Measurements from ENCODE around the gene ALK. TPM values are rescaled to one million over a fixed set of nuclear protein-coding genes. Genes with fewer than 3 reads are reported as not detected.

The ALK gene
- total RNA-seq, 1 donor from 2014 or later = 0.14 TPM

- no peaks in the 10 kb centered on the region for H3K36me3 ChIP-seq
- peaks cover 14% of the 10 kb centered on the region for H3K27me3 ChIP-seq (ENCODE audit: low read depth)
- no peak overlapping the region for H3K4me3 ChIP-seq
- no peak for DNase-seq
- intact Hi-C loops (cut with micrococcal nuclease) = no loop called here
- TF ChIP-seq, protein P1, sequence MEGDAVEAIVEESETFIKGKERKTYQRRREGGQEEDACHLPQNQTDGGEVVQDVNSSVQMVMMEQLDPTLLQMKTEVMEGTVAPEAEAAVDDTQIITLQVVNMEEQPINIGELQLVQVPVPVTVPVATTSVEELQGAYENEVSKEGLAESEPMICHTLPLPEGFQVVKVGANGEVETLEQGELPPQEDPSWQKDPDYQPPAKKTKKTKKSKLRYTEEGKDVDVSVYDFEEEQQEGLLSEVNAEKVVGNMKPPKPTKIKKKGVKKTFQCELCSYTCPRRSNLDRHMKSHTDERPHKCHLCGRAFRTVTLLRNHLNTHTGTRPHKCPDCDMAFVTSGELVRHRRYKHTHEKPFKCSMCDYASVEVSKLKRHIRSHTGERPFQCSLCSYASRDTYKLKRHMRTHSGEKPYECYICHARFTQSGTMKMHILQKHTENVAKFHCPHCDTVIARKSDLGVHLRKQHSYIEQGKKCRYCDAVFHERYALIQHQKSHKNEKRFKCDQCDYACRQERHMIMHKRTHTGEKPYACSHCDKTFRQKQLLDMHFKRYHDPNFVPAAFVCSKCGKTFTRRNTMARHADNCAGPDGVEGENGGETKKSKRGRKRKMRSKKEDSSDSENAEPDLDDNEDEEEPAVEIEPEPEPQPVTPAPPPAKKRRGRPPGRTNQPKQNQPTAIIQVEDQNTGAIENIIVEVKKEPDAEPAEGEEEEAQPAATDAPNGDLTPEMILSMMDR (IDR thresholded peaks at IDR 0.05; ENCODE audit: borderline replicate concordance) = no peak
- no peaks in the 10 kb centered on the region for H3K4me1 ChIP-seq
- no peaks in the 10 kb centered on the region for H3K9me3 ChIP-seq (replicated peaks)
- no peak overlapping the region for H3K27ac ChIP-seq (replicated peaks)
Measured at GRCh38 chr2:29334706-29335105, 586.7 kb downstream of the ALK start.

GRCh38 chr2:29332540-29332939 is 588.8 kb downstream of the ALK start:
- Histone ChIP-seq H3K4me3 (no peak overlapping the region), H3K9me3 (replicated peaks) (no peaks in the 10 kb centered on the region), H3K36me3 (no peaks in the 10 kb centered on the region), H3K27me3 (ENCODE audit: low read depth) (peaks cover 11% of the 10 kb centered on the region), H3K27ac (replicated peaks) (no peak overlapping the region), H3K4me1 (no peaks in the 10 kb centered on the region)
- TF ChIP-seq, protein P1 (IDR thresholded peaks at IDR 0.05; ENCODE audit: borderline replicate concordance) = no peak
- no peak for DNase-seq
- intact Hi-C loops (cut with micrococcal nuclease) = no loop called here

- TF ChIP-seq, protein P1 (IDR thresholded peaks at IDR 0.05; ENCODE audit: borderline replicate concordance) = no peak
- no peak for DNase-seq
- Histone ChIP-seq H3K27me3 (ENCODE audit: low read depth) (peaks cover 34% of the 10 kb centered on the region), H3K9me3 (replicated peaks) (no peaks in the 10 kb centered on the region), H3K4me1 (no peaks in the 10 kb centered on the region), H3K4me3 (no peak overlapping the region), H3K36me3 (no peaks in the 10 kb centered on the region), H3K27ac (replicated peaks) (no peak overlapping the region)
- intact Hi-C loops (cut with micrococcal nuclease) = no loop called here
Measured at GRCh38 chr2:29329899-29330298, 591.5 kb downstream of the ALK start.

DNA sequence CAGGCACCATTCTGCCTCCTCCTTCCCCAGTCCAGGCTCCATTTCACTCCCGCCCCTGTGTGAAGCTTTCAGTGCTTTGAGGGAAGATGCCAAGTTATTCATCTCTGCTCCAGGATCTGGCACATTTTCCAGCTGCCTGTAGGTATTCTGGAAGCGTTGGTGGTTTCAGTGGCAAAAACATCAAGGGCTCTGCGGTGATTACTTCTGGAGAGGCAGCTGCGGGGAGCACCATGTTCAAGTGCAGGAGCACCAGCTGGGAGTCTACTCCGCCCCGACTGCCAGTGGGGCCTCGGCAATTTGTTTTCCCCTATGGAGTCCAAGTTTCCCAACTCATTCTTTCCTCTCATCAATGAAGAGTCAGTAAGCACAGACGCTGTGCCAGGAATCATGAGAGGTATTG is 594.5 kb downstream of the ALK start:
- H3K9me3 ChIP-seq (replicated peaks) = no peaks in the 10 kb centered on the region
- H3K4me3 ChIP-seq = no peak overlapping the region
- no peaks in the 10 kb centered on the region for H3K36me3 ChIP-seq
- no peak overlapping the region for H3K27ac ChIP-seq (replicated peaks)
- intact Hi-C loops (cut with micrococcal nuclease) = no loop called here
- no peak for DNase-seq
- peaks cover 64% of the 10 kb centered on the region for H3K27me3 ChIP-seq (ENCODE audit: low read depth)
- H3K4me1 ChIP-seq = no peaks in the 10 kb centered on the region
- TF ChIP-seq, protein P1 (IDR thresholded peaks at IDR 0.05; ENCODE audit: borderline replicate concordance) = no peak

DNA sequence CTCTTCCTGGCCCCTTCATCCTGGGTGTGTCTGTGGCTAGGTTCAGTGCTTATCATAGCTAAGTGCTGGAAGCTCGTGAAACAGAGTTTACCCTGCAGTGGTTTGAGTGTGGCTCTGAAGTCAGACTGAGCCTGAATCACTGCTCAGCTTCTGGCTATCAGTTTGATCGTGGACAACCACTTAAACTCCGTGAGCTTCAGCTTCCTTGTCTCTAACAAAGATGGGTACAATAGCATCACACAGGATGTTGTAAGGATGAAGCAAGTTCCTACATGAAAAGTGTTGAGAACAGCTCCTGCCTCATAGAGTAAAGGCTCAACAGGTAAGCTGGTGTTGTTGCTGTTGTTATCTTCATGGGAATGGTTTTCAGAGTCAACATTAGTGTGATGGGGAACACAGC is 595.8 kb downstream of the ALK start:
- H3K4me1 ChIP-seq = no peaks in the 10 kb centered on the region
- H3K27ac ChIP-seq (replicated peaks) = no peak overlapping the region
- DNase-seq = no peak
- peaks cover 78% of the 10 kb centered on the region for H3K27me3 ChIP-seq (ENCODE audit: low read depth)
- no peaks in the 10 kb centered on the region for H3K9me3 ChIP-seq (replicated peaks)
- intact Hi-C loops (cut with micrococcal nuclease) = no loop called here
- H3K36me3 ChIP-seq = no peaks in the 10 kb centered on the region
- TF ChIP-seq, protein P1 (IDR thresholded peaks at IDR 0.05; ENCODE audit: borderline replicate concordance) = no peak
- no peak overlapping the region for H3K4me3 ChIP-seq

GRCh38 chr2:29323961-29324360 is 597.4 kb downstream of the ALK start:
- H3K4me3 ChIP-seq = no peak overlapping the region
- TF ChIP-seq, protein P1 (IDR thresholded peaks at IDR 0.05; ENCODE audit: borderline replicate concordance) = no peak
- DNase-seq = no peak
- peaks cover 87% of the 10 kb centered on the region for H3K27me3 ChIP-seq (ENCODE audit: low read depth)
- intact Hi-C loops (cut with micrococcal nuclease) = no loop called here
- no peaks in the 10 kb centered on the region for H3K4me1 ChIP-seq
- no peaks in the 10 kb centered on the region for H3K36me3 ChIP-seq
- H3K27ac ChIP-seq (replicated peaks) = no peak overlapping the region
- no peaks in the 10 kb centered on the region for H3K9me3 ChIP-seq (replicated peaks)

Data from left ventricle myocardium inferior (tissue), 1 donor.